SHP77 treated with DMSO at 0.1 percent for 48 hours (cell line): Measurements from ENCODE around the gene INHBA.

Experiments
- DNase-seq: peaks from one replicate; lab custom pipeline; 2025; lab: John Stamatoyannopoulos, UW

The INHBA gene

DNA sequence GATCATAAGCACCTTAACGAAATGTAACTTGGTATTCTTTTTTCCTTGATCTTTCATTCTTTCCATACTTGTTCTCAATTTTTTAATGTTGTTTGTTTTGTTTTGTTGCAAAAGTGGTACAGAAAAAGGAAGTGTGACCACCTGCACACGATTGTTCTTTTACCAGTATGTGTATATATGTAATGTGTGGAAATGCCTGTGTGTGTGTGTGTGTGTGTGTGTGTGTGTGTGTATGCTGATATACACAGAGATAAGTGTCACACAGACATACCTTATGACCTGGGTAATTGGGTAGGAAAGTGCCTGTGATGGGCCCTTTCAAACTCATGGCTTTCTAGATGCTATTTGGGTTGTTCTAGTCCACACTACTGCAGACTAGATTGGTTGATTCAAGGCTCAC, 14.0 kb downstream of the INHBA start:
- no peak for DNase-seq

DNA sequence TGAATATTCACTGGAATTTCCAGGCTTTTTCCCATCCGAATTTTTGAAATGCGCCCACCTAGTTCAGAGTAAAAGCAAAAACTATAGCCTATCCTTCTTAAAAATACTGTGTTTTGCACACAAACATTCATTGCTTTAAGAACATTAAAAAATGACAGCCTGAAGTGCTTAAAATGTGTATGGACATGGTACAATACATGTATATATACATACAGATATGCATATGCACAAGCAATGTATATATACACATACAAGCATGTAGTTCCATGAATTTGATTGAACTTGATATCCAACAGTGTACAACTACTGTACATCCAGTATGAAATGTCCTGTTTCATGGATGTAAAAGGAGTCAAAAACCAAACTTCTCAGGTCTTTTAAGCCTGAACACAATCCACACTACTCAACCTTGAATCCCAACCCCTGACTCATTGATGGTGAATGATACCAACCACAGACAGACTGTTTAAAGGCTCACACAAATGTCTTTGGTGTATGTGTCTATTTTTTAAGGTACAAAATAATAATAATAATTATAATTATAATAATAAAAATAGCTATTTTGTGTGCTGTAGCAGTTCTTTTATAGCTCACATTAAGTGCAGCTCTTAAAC, 14.8 kb downstream of the INHBA start:
- no peak for DNase-seq

DNA sequence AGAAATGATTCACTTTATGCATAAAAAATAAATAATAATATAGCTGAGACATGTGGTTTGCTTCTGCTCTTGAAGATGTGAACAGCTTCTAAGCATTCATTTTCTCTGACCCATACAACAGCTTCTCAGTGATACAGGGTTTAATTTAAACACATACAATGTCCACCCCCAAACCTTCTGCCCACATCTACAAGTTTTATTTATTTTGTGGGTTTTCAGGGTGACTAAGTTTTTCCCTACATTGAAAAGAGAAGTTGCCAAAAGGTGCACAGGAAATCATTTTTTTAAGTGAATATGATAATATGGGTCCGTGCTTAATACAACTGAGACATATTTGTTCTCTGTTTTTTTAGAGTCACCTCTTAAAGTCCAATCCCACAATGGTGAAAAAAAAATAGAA, 17.2 kb downstream of the INHBA start:
- no peak for DNase-seq

DNA sequence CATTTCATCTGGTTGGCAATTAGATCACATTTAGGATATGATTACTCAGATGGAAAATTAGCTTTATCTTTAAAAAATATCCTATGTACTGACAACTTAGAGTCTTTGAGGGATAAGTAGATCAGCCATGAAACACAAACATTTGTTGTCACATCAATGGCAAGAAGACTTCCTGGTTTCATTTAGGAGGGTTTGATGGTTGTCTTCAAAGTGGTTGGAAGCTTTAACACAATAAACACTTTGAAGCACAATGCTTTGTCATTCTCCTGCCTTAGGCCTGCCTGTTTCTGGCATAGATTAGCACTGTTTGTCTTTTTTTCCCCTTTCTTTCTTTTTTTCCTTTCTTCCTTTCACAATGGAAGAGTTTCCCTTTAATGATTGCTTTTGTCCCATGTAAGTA, 20.5 kb downstream of the INHBA start:
- no peak for DNase-seq

DNA sequence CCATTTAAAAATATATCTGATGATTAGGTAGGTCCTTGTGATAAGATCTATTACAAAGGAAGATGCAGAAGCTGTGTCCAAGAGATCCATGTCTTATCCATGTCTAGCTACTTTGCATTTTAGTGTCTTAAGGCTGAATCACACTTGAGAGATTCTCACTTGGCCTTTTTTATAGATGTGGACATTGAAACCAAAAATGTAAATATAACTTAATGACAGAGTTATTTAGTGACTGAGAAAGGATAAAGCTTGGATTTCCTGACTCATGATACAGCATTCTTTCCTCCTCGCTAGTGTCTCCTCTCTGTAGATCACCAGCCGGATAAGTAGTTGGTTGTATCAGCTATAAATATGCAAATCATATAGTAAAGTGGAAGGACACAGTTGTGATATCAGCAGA, 23.3 kb downstream of the INHBA start:
- no peak for DNase-seq

DNA sequence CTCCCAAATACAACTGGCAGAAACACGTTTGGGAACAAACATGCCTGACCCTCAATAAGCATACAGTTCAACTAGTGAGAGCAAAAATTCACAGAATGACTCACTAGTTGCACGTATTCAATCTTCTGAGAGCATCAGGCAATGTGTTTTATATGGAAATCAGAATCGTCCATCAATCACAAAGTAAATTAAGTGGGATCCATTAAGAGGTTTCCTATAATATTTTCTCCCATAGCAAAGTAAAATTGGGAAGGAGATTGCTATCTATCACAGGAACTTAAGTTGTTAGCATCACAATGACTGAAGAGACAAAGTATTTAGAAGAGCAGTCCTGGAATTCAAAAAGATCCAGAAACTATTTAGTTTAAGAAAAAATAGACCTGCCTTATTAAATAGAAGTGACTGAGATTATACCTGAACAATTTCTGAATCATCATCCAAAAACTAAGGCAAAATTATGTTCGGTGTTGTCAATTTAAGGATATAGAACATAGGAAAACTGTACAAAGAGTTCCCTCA, 28.3 kb downstream of the INHBA start:
- DNase-seq = no peak

DNA sequence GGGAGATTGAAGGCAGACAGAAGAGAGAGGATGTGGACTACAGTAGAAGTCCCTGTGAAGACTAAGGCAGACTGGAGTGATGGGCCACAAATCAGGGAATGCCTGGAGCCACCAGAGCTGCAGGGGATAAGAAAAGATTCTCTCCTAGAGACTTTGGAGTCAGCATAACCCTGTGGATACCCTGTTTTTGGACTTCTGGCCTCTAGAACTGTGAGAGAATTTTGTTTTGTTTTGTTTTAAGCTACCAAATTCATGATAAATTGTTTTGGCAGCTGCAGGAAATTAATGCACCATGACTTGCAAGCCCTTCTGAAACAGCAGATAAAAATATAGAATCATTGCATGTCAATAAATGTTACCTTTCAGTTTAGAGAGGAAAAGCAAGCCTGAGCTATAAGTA, 41.3 kb downstream of the INHBA start:
- no peak for DNase-seq

DNA sequence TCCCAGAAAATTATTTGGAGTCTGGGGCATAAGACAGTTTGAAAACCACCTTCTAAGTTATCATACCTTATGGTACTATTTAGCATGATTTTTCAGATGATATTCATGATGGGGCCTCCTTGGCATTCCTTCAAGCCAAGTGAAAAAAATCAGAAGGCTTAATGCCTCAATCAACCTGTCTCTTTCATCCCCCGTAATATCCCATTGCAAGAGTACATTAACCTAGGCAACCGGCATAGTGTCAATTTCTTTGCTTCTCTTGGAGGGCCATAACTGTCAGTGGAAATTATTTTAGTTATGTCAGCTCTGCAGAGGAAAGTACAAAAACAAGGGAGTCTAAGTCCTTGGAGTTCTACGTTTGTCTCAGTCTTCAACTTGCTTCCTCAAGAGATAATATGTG, 43.4 kb downstream of the INHBA start:
- no peak for DNase-seq

DNA sequence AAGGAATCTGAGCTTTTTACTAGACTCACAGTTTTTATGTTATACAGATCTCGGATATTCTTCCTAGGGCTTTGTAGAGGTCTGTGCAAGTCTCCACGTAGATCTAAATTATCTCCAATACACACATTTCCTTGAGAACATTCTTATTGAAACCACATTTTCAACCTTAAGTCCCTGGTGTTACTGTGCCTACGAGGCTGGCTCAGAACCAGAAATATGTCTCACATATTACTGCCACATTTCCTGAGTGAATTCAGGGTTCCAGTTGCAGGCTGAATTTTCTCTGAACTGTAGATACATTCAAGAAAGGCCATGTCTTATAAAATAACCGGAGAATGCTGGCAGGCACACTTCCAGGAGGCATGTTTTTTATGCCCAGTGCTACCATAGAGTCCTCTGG, 46.5 kb downstream of the INHBA start:
- DNase-seq = no peak

DNA sequence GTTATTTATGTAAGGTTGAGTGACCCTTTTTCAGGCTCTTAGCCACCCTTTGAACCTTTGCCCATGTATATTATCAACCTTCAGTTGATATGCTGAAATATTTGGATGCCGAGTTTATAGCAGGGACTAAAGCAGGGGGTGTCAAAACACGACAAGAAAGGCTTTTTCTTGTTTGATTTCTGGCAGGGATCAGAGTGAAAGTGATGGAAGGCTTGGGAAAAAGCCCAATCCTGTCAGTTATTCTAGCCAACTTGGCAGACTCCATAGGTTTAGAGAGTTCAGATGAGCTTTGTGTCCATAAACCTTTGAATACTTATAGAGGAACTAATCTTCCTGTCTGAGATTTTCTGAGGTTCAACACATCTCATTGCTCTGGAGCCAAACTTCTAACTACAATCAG, 47.5 kb downstream of the INHBA start:
- DNase-seq = no peak

DNA sequence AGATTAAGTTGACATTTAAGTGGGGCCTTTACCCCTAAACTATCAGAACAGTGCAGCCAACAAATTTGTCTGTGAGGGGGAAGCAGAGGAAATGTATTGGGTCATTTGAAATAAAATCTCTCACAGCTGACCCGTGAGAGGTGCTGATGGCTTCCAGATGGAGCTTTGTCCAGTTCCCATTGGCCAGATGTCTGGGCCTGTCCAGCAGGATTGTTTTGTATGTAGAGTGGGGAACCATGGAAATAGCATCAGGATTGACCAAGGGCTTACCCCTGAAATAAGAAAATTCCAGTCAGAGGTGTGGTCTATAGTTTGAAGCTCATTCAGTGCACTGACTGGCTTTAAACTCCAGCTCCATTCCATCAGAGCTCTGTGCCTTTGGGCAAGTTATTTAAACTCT, 50.6 kb downstream of the INHBA start:
- no peak for DNase-seq

DNA sequence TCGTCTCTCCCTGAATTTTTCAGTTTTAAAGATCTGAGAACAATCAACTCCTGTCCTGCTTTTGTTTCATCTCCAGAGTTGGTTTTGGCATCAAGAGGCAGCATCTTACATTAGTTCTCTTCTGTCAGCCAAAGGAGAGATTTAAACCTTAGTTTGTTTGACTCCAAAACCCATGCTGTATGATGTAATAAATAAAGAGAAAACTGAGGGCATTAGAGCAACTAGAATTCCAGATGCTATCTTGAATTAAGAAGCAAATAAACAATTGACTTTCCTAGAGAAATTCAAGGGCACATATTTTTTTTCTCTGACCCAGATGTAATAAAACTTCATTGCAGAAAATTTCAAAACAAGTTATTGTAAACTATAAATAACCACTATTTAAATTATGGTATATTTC, 54.4 kb downstream of the INHBA start:
- DNase-seq = no peak

DNA sequence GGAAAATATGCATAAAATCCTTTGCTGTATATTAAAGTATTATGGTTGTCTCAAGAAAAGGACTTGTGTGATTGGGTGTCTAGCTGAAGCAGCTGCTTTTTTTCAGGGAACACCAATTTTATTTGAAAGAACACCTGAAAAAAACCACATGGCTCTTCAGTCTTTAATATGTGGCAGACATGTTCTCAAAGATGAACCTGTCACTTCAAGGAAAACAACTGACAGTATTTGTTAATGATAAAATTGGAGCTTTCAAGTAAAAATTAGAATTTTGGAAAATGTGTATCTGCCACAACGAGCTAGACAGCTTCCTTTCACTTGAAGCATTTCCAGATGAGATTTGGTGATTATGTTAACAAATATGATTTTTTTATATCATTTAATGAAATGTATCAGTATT, 59.3 kb downstream of the INHBA start:
- no peak for DNase-seq

DNA sequence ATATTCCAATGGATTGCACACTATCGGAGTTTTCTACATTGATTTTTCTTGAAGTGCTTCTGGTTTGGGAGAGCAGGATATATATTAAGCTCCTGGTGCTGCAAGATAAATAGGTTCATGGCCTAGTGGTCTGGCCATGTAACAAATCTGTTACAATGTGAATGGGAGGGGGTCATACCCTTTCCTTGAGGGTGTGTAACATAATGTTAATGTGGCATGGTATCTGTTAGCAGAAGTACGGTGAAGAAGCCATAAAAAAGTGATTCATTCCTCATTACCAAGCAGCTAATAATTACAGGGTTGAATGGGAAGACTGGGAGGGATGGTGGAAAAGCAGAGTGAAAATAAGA, 61.2 kb downstream of the INHBA start:
- no peak for DNase-seq

DNA sequence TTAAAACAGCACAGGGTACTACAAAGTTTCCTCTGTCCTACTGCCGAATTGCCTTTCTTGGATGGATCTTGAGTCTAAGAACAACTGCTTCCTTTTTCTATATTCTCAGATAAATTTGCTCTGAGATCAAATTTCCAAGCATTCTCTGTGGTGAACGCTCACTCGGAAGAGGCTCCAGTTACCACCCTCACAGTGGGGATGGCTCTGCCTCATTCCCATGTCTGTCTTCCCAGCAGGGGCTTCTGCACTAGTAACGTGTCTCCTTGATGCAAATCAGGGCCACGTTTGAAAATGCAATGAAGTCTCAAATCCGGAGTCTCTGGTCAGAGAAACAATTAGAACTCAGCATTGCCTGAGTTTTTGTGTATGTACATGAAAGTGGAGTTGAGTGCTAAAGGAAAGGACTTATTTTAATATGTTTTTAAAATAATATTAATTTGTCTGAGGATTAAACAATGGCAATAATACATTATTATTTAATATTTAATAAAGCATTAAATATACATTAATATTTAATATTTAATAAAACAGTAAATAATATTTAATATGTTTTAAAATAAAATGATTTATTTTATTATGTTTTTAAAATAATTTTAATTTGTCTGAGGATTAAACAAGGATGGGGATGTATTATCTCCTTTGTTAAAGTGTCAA, 61.8 kb downstream of the INHBA start:
- no peak for DNase-seq

DNA sequence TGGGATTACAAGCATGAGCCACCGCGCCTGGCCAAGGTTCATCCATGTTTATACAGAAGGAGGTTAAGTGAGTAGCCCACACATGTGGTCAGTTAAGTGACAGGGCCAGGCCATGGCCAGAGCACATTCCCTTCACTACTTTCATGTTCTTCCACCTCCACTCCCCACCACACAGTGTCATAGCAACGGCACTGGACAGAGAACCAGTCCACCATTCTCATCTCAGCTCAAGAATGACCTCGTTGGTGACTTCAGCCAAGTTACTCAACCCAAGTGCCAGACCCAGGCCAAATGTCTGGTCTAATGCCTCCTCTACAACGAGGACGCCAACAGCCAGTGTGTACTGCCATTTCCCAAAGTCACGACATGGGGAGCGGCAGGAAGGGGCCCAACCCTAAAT, 62.4 kb downstream of the INHBA start:
- no peak for DNase-seq

DNA sequence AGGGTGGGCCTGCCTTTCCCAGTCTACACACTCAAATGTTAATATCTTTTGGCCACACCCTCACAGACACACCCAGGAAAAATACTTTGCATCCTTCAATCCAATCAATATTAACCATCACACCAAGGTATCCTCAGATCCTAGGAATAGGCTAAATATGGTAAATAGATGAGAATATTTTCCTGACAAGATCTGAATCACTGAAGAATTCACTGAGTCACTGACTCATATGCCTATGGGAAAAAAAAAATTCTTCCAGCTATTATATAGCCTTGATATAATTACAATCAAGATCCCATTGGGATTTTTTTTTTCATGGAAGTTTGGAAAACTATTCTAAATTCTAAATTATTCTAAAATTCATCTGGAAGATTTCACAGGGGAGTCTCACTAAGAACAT, 65.8 kb downstream of the INHBA start:
- no peak for DNase-seq
